K562 (cell line): Measurements from ENCODE around the gene CRYM. TPM values are rescaled to one million over a fixed set of nuclear protein-coding genes. Genes with fewer than 3 reads are reported as not detected.

Experiments used
- ATAC-seq: fragments of 200-7000 bp; cut with Tn5 transposase; 3 replicates; pipeline ENCODE4 v1.9.1; 2020; ENCODE audit warnings: moderate library complexity
- BruUV-seq: library from RNA; stranded (reverse); fragments of 400-500 nt; replicated peaks from 2 replicates; lab custom pipeline; 2021; lab: Mats Ljungman, UMichigan
- CTCF ChIA-PET: fragments of 300-600 bp; formaldehyde crosslinking; extraction: SDS; loops from one replicate; lab custom pipeline; 2021; ENCODE audit warnings: low intra/inter-chr PET ratio; lab: Yijun Ruan, JAX
- POLR2A ChIA-PET: fragments of 300-600, 350-650 bp; sonication (Branson Sonifier 250); formaldehyde crosslinking; extraction: SDS; loops from one replicate; lab custom pipeline; 2021; ENCODE audit warnings: antibody characterized with exemption, inconsistent platforms; lab: Yijun Ruan, JAX
- DNase-seq, 4 experiments: peaks; one replicate each; pipeline versions ENCODE4 v3.0.0 to v3.0.0-alpha.2; 2011 to 2018; ENCODE audit warnings: low spot score in 3 of 4, mixed read lengths in 3 of 4; ENCODE audit errors: extremely low read depth in 1 of 4
- FAIRE-seq: peaks from 2 replicates; lab custom pipeline; 2011; peaks lifted over from hg19 to GRCh38; lab: Jason Lieb, UNC
- H2AFZ ChIP-seq: 2 replicates; pipeline ENCODE4 v1.6.0; 2011; ENCODE audit warnings: low read depth, low read length, control low read depth, inconsistent platforms
- H3K27ac ChIP-seq: fragments of 200-600 bp; 3 replicates; pipeline ENCODE4 v1.8.0; 2011; ENCODE audit warnings: low read depth, mild to moderate bottlenecking, control low read depth, inconsistent platforms, low read length, moderate library complexity, mixed read lengths; ENCODE audit errors: extremely low read depth
- H3K27me3 ChIP-seq, 2 experiments: fragments of 300-600 bp in 1 of 2; 2 replicates in 1 of 2; 3 replicates in 1 of 2; pipeline versions ENCODE4 v1.6.0 to v1.8.0; 2011; ENCODE audit warnings: inconsistent platforms in 2 of 2, low read length in 2 of 2, mild to moderate bottlenecking in 1 of 2, mixed read lengths in 1 of 2, moderate library complexity in 1 of 2; ENCODE audit not compliant: control insufficient read depth in 2 of 2, insufficient read depth in 2 of 2
- H3K36me3 ChIP-seq: fragments of 300-600 bp; 3 replicates; pipeline ENCODE4 v1.8.0; 2011; ENCODE audit warnings: mild to moderate bottlenecking, low read length, inconsistent platforms; ENCODE audit not compliant: control insufficient read depth, insufficient read depth
- H3K4me1 ChIP-seq, 2 experiments: fragments of 200-600 bp in 1 of 2; replicated peaks in 1 of 2; 2 replicates in 1 of 2; 3 replicates in 1 of 2; pipeline versions ENCODE4 v1.5.1 to v1.8.0; 2011; ENCODE audit warnings: inconsistent platforms in 2 of 2, low read length in 2 of 2, mild to moderate bottlenecking in 1 of 2, mixed read lengths in 1 of 2, moderate library complexity in 1 of 2; ENCODE audit not compliant: control insufficient read depth in 2 of 2, insufficient read depth in 2 of 2
- H3K4me2 ChIP-seq: 2 replicates; pipeline ENCODE4 v1.6.1; 2011; ENCODE audit warnings: low read length, control low read depth, inconsistent platforms, mixed read lengths; ENCODE audit not compliant: insufficient read depth
- H3K4me3 ChIP-seq: fragments of 200-600 bp; sonication (generic), shearing (Covaris generic); 2 replicates; pipeline ENCODE4 v1.5.1; 2016; ENCODE audit warnings: control low read depth, inconsistent platforms
- H3K79me2 ChIP-seq: fragments of 200-600 bp; 3 replicates; pipeline ENCODE4 v1.8.0; 2011; ENCODE audit warnings: low read length, inconsistent platforms; ENCODE audit not compliant: control insufficient read depth, insufficient read depth
- H3K9ac ChIP-seq, 2 experiments: 2 replicates each; pipeline versions ENCODE4 v1.6.0 to v1.6.1; 2011; ENCODE audit warnings: low read depth in 2 of 2, low read length in 2 of 2, control low read depth in 1 of 2, inconsistent platforms in 1 of 2, mild to moderate bottlenecking in 1 of 2, mixed read lengths in 1 of 2; ENCODE audit not compliant: insufficient read depth in 1 of 2
- H3K9me1 ChIP-seq: one replicate; pipeline ENCODE4 v1.6.0; 2011; ENCODE audit warnings: inconsistent platforms, mild to moderate bottlenecking, low read length, moderate library complexity; ENCODE audit not compliant: control insufficient read depth, insufficient read depth
- H3K9me3 ChIP-seq: replicated peaks from 2 replicates; pipeline ENCODE4 v1.5.1; 2011; ENCODE audit warnings: low read depth, low read length, inconsistent platforms; ENCODE audit not compliant: control insufficient read depth, insufficient read depth
- H4K20me1 ChIP-seq: replicated peaks from 2 replicates; pipeline ENCODE4 v1.6.1; 2011; ENCODE audit warnings: low read length, inconsistent platforms, mixed read lengths; ENCODE audit not compliant: control insufficient read depth, insufficient read depth
- BRCA1 ChIP-seq, 2 experiments: fragments of 450-650 bp in 1 of 2; sonication (generic) in 1 of 2; formaldehyde crosslinking in 1 of 2; IDR thresholded peaks; 2 replicates each; pipeline versions ENCODE4 v1.5.0 to v1.6.1; 2017 to 2020; ENCODE audit warnings: mild to moderate bottlenecking in 1 of 2, missing genetic modification reagents in 1 of 2
- DACH1 ChIP-seq: fragments of 450-650 bp; IDR thresholded peaks from 2 replicates; pipeline ENCODE4 v1.6.1; 2018; ENCODE audit not compliant: partially characterized antibody
- SMARCE1 ChIP-seq: fragments of 450-650 bp; IDR thresholded peaks from 2 replicates; pipeline ENCODE4 v1.7.1; 2016; ENCODE audit warnings: mild to moderate bottlenecking
- SP2 ChIP-seq: IDR thresholded peaks from 2 replicates; pipeline ENCODE4 v1.6.1; 2011; ENCODE audit warnings: mild to moderate bottlenecking, low read depth, low read length, moderate library complexity; ENCODE audit not compliant: poor library complexity, severe bottlenecking; ENCODE audit errors: extremely low read depth
- XRCC5 ChIP-seq: fragments of 200-400 bp; formaldehyde crosslinking; IDR thresholded peaks from 2 replicates; pipeline ENCODE4 v1.6.1; 2017; ENCODE audit warnings: low read depth, mild to moderate bottlenecking, low read length
- WGBS: fragments of 100-300 bp; shearing (Covaris generic); methylation state at CpG from one replicate; pipeline ENCODE4 v1.1.6; 2016; ENCODE audit warnings: low coverage, mixed read lengths; ENCODE audit not compliant: insufficient coverage; ENCODE audit errors: missing lambda C conversion rate; 5-methylcytosine and 5-hydroxymethylcytosine counted together
- in situ Hi-C: fragments of 300-500 bp; cut with MboI; formaldehyde crosslinking; loops from 4 replicates; pipeline ENCODE4 v1.15.0; 2018; ENCODE audit warnings: inconsistent platforms, mixed read lengths
- intact Hi-C: fragments of 100-400 bp; cut with micrococcal nuclease; formaldehyde crosslinking; loops from 2 replicates; pipeline ENCODE4 v1.14.2; 2022
- polyA plus RNA-seq, 8 experiments: library from polyadenylated mRNA; depleted of rRNA in 4 of 8; stranded (reverse) in 5 of 8; unstranded in 3 of 8; fragments of >200 nt; fragmentation: Nextera tagmentation in 2 of 8; fragmentation: Illumina TruSeq in 1 of 8; extraction: Ambion mirVana in 2 of 8; extraction: Trizol in 1 of 8; gene quantifications; 2 replicates each; pipeline versions ENCODE4 v1.2.1 to v1.2.3, GENCODE V29; 2011 to 2014; ENCODE audit warnings: inconsistent platforms in 1 of 8, missing spikeins in 1 of 8
- total RNA-seq, 7 experiments: library from RNA; depleted of rRNA in 6 of 7; stranded (reverse); fragments of >200 nt in 6 of 7; fragmentation: Illumina TruSeq in 2 of 7; extraction: Trizol in 2 of 7; gene quantifications; 2 replicates each; pipeline versions ENCODE4 v1.2.1 to v1.2.3, GENCODE V29; 2011 to 2021; ENCODE audit warnings: low replicate concordance in 1 of 7

The CRYM gene
- total and polyA plus RNA-seq, 9 of the 15 experiments (the other 6 are each of a cell fraction or from before 2014, with no cell fraction given) = 0.08 to 0.98 (median 0.47) TPM

GRCh38 chr16:21302454-21302853 is 24.4 kb upstream of the CRYM start:
- in situ Hi-C loops = loop anchor here (25.0 kb wide), 1 partner anchor 260 kb away; no protein-coding TSS in a partner anchor
- no peak for TF ChIP-seq BRCA1 (IDR thresholded peaks at IDR 0.05)
- TF ChIP-seq BRCA1 (CRISPR knock-in tag; IDR thresholded peaks at IDR 0.05) = no peak
- no peak for TF ChIP-seq XRCC5
- no peak for TF ChIP-seq SP2
- no peak for TF ChIP-seq SMARCE1
- TF ChIP-seq DACH1 = no peak
- intact Hi-C loops = loop anchor here (5.0 to 10.0 kb wide), 2 partner anchors 250 to 448 kb away; no protein-coding TSS in a partner anchor
- Histone ChIP-seq H3K9ac (no peak overlapping the region), H3K4me1 (peaks cover 13% of the 10 kb centered on the region in 2 experiments; a peak in 4 of 5 replicates), H3K4me2 (peak overlapping the region; percentile 90; the same call in 1 of the 2 replicates), H3K79me2 (no peaks in the 10 kb centered on the region), H3K9me3 (no peaks in the 10 kb centered on the region), H3K9me1 (no peaks in the 10 kb centered on the region), H3K27ac (no peak overlapping the region), H2AFZ (0 out of 2 replicates have a peak overlapping the region, but pooled peaks have one; percentile 95), H3K36me3 (no peaks in the 10 kb centered on the region), H4K20me1 (no peaks in the 10 kb centered on the region), H3K27me3 (no peaks in the 10 kb centered on the region), H3K4me3 (no peak overlapping the region)
- FAIRE-seq (no peak), ATAC-seq (no peak), DNase-seq (peak in 1 of 4 experiments; percentile 21)
- CTCF ChIA-PET = no interaction called here
- BruUV-seq = no TSS peak
- WGBS = 18% methylated on average over 3 of the region's 3 CpGs
- POLR2A ChIA-PET = interaction anchor here (1.1 to 1.7 kb wide), 3 partner anchors 9 to 889 kb away, joined by 3 to 5 read pairs (median 4); no protein-coding TSS in a partner anchor
